ENCODE results near the gene PRDM1.

GRCh38 chr6:106132153-106132698, 46.1 kb downstream of the PRDM1 start:
- TF ChIP-seq CTCF (IDR thresholded peaks at IDR 0.05; ENCODE audit: borderline replicate concordance, extremely low read depth, low read length, poor library complexity, severe bottlenecking), result no peak
- TF ChIP-seq EZH2 (IDR thresholded peaks at IDR 0.05; ENCODE audit: borderline replicate concordance, low read depth, low read length, severe bottlenecking), result no peak

Data from DND-41 (cell line).